Activated CD8-positive, alpha-beta T cell treated with anti-CD3 and anti-CD28 coated beads, Interleukin-2, amount 10 ng/mL, durations not matched to agents 7 days and 5 days (primary cell): ENCODE results near the gene FAU. TPM values are rescaled to one million over a fixed set of nuclear protein-coding genes. Genes with fewer than 3 reads are reported as not detected.

Source experiments
- ATAC-seq: fragments of 150-1000 bp; cut with Tn5 transposase; one replicate; pipeline ENCODE4 v1.10.0; 2021; ENCODE audit warnings: moderate library complexity
- CTCF ChIA-PET: fragments of 350-600 bp; sonication (Branson Sonifier 250); formaldehyde crosslinking; loops from one replicate; lab custom pipeline; 2021; ENCODE audit warnings: antibody characterized with exemption; lab: Charles Lee
- POLR2A ChIA-PET: fragments of 350-600 bp; sonication (Branson Sonifier 250); formaldehyde crosslinking; loops from one replicate; lab custom pipeline; 2021; ENCODE audit warnings: antibody characterized with exemption; lab: Charles Lee
- DNase-seq: peaks from one replicate; pipeline ENCODE4 v3.0.0-alpha.2; 2020
- H3K27ac Mint-ChIP-seq: one replicate; pipeline ENCODE4 v1.8.0; 2021; ENCODE audit warnings: mild to moderate bottlenecking, mixed read lengths
- H3K27me3 Mint-ChIP-seq: one replicate; pipeline ENCODE4 v1.8.0; 2021; ENCODE audit warnings: low read depth, mixed read lengths
- H3K36me3 Mint-ChIP-seq: one replicate; pipeline ENCODE4 v1.8.0; 2021; ENCODE audit warnings: low read depth, mixed read lengths
- H3K4me1 Mint-ChIP-seq: one replicate; pipeline ENCODE4 v1.8.0; 2021; ENCODE audit warnings: low read depth, mixed read lengths
- H3K4me3 Mint-ChIP-seq: one replicate; pipeline ENCODE4 v1.8.0; 2021; ENCODE audit warnings: mild to moderate bottlenecking, mixed read lengths
- H3K9me3 Mint-ChIP-seq: one replicate; pipeline ENCODE4 v1.8.0; 2022; ENCODE audit warnings: mixed read lengths; ENCODE audit not compliant: insufficient read depth
- microRNA-seq: library from miRNA; unstranded; fragments of <30 nt; microRNA quantifications from one replicate; pipeline ENCODE4 v1.2.0, GENCODE V29; 2022
- total RNA-seq, 2 experiments: library from RNA; stranded (reverse); gene quantifications; one replicate each; pipeline ENCODE4 v1.2.3, GENCODE V29; 2021

The FAU gene
- total RNA-seq, 2 experiments from 2014 or later, result 986 to 1,038 TPM

GRCh38 chr11:65071907-65072630 lies 49.9 kb downstream of the FAU start:
- ChIA-PET POLR2A (no interaction called here), CTCF (interaction anchor here (1.2 kb wide), 1 partner anchor 58 kb away, joined by 4 read pairs; the partner anchor contains the start of gene ARL2)
- DNase-seq (no peak), ATAC-seq (peak; percentile 36)
- Mint-ChIP-seq H3K9me3 (no peaks in the 10 kb centered on the region), H3K4me1 (peaks cover 9% of the 10 kb centered on the region), H3K4me3 (no peak overlapping the region), H3K27ac (no peak overlapping the region), H3K27me3 (no peaks in the 10 kb centered on the region), H3K36me3 (peaks cover 14% of the 10 kb centered on the region)

Small RNA genes within 50 kb of the gene (microRNA-seq; reads per million reads assigned to microRNA genes)
- not detected for gene MIR6751

Other genes starting within 250 kb of the FAU start
- 100 to 1,000 TPM; 145 to 150 TPM for gene EHD1, start 243.5 kb downstream of the FAU start, total RNA-seq
- gene ATG2A, start 204.9 kb downstream of the FAU start, total RNA-seq, result 10 to 100 TPM; 20.6 to 23.1 TPM
- 10 to 100 TPM; 13.7 to 14.0 TPM for gene PPP2R5B, start 197.4 kb downstream of the FAU start, total RNA-seq
- gene GPHA2, start 186.2 kb downstream of the FAU start, total RNA-seq, result not detected
- gene MAJIN, start 150.0 kb downstream of the FAU start, total RNA-seq, result not detected
- under 1 TPM; 0.50 to 0.99 TPM for gene BATF2, start 125.2 kb downstream of the FAU start, total RNA-seq
- 10 to 100 TPM; 69.1 to 79.2 TPM for gene ARL2, start 108.0 kb downstream of the FAU start, total RNA-seq
- 10 to 100 TPM; 21.2 to 25.7 TPM for gene SNX15, start 94.7 kb downstream of the FAU start, total RNA-seq
- gene SAC3D1, start 80.9 kb downstream of the FAU start, total RNA-seq, result 10 to 100 TPM; 36.3 to 36.6 TPM
- 1 to 10 TPM; 7.1 to 7.5 TPM for gene NAALADL1, start 63.6 kb downstream of the FAU start, total RNA-seq
- gene CDCA5, start 38.1 kb downstream of the FAU start, total RNA-seq, result 100 to 1,000 TPM; 127 to 129 TPM
- 10 to 100 TPM; 28.0 to 28.8 TPM for gene ZFPL1, start 37.9 kb downstream of the FAU start, total RNA-seq
- 100 to 1,000 TPM; 116 to 131 TPM for gene VPS51, start 25.9 kb downstream of the FAU start, total RNA-seq
- gene TM7SF2, start 10.3 kb downstream of the FAU start, total RNA-seq, result 10 to 100 TPM; 25.3 to 26.1 TPM
- gene ZNHIT2, start 4.4 kb downstream of the FAU start, total RNA-seq, result 10 to 100 TPM; 11.6 to 12.4 TPM
- gene MRPL49, start 187 bp upstream of the FAU start, total RNA-seq, result 10 to 100 TPM; 47.3 to 51.1 TPM
- 10 to 100 TPM; 28.7 to 33.0 TPM for gene SYVN1, start 12.4 kb upstream of the FAU start, total RNA-seq
- gene SPDYC, start 48.1 kb upstream of the FAU start, total RNA-seq, result not detected
- gene CAPN1, start 59.8 kb upstream of the FAU start, total RNA-seq, result 100 to 1,000 TPM; 170 to 179 TPM
- 10 to 100 TPM; 63.6 to 76.1 TPM for gene POLA2, start 139.8 kb upstream of the FAU start, total RNA-seq
- 1 to 10 TPM in 1 of 2 experiments, under 1 TPM in 1; 0.29 to 1.2 TPM for gene CDC42EP2, start 192.7 kb upstream of the FAU start, total RNA-seq
- gene DPF2, start 211.7 kb upstream of the FAU start, total RNA-seq, result 10 to 100 TPM; 56.3 to 56.9 TPM
- gene TIGD3, start 232.6 kb upstream of the FAU start, total RNA-seq, result 1 to 10 TPM; 1.1 to 1.4 TPM